ENCODE results near the gene MEPCE.

Gene MEPCE

DNA sequence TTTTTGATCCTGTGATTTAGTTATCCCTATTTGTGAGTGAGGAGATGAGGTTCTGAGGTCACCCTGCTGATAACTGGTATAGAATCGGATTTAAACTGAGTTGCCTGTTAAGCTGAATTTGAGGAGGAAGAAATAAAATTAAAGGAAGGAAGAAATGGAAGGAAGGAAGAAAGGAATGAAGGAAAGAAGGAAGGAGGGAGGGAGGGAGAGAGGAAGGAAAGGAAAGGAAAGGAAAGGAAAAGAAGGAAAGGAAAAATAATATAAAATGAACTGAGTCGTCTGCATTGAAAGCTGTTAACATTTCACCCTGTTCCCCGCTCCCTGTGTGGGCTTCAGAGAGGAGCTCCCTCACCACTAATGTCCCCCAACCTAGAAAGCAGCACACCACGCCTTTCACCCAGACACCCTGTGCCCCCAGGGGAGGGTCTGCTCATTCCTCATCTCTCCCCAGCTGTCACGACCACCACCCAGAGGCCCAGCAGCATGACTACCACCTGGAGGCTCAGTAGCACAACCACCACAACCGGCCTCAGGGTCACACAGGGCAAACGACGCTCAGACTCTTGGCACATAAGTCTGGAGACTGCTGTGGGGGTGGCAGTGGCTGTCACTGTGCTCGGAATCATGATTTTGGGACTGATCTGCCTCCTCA lies 40.1 kb upstream of the MEPCE start:
- no peak for DNase-seq (ENCODE audit: low read depth)
- TF ChIP-seq, protein P1, sequence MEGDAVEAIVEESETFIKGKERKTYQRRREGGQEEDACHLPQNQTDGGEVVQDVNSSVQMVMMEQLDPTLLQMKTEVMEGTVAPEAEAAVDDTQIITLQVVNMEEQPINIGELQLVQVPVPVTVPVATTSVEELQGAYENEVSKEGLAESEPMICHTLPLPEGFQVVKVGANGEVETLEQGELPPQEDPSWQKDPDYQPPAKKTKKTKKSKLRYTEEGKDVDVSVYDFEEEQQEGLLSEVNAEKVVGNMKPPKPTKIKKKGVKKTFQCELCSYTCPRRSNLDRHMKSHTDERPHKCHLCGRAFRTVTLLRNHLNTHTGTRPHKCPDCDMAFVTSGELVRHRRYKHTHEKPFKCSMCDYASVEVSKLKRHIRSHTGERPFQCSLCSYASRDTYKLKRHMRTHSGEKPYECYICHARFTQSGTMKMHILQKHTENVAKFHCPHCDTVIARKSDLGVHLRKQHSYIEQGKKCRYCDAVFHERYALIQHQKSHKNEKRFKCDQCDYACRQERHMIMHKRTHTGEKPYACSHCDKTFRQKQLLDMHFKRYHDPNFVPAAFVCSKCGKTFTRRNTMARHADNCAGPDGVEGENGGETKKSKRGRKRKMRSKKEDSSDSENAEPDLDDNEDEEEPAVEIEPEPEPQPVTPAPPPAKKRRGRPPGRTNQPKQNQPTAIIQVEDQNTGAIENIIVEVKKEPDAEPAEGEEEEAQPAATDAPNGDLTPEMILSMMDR (IDR thresholded peaks at IDR 0.05; ENCODE audit: low read depth, low read length, missing control alignments): no peak
- no peak overlapping the region for H3K4me3 ChIP-seq (ENCODE audit: low read depth, low read length)

DNA sequence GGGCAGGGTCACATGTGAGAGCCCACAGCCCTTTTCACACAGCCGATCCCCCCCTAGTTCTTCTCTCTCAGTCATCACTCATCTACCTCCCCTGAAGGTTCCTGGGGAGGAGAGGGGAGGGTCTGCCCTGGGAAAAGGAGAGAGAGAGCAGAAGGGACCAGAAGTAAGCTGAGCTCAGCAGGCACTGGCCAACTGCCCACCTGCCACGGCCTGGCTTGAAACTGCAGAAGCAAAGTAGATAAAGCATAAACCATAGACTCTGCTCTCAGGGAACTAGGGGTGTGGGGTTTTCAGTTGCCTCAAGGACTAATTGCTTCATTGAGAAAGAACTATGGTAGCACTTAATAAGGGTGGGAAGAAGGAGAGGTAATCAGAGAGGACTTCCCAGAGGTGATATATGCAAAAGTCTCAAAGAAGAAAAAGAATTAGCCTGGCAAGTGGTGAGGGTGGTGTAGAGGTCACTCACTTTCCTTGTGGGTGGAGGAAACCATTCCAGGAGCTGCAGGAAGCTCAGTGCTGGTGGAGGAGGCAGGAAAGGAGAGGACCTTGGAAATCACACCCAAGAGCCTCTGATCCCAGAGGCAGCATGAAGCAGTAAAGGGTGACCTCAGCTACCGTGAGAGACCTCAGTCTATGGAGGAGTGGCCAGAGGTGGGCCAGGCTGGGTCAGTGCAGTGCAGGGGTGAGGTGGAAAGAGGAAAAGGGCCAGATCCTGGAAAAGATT lies 39.2 kb upstream of the MEPCE start:
- TF ChIP-seq, protein P1 (IDR thresholded peaks at IDR 0.05; ENCODE audit: low read depth, low read length, missing control alignments): no peak
- DNase-seq (ENCODE audit: low read depth): no peak
- no peak overlapping the region for H3K4me3 ChIP-seq (ENCODE audit: low read depth, low read length)

DNA sequence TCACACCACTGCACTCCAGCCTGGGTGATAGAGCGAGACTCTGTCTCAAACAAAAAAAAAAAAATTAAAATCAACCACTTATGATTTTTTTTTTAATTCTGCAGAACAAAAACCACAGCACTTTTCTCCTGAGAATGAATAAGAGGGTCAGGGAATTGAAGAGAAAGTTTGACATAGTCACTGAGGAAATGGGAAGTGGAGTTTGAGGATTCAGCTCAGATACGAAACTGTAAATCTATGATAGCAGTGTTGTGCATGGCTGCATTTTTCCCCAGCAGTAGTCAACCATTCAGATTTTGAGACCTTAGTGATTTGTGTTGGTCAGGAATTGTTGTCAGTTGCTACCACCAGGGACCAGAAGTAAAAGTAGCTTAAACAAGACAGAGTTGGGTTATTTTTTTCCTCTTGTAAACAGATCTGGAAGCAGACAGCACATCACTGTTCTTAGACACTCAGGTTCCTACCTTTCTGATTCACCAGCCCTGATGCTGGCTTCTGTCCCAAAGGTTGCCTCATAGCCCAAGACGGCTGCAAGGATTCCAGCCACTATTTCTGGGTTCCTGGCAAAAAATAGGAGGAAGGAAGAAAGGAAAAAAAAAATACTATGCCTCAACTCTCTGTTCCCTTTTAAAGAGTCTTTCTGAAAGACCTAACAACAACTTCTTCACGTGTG lies 36.3 kb upstream of the MEPCE start:
- H3K4me3 ChIP-seq (ENCODE audit: low read depth, low read length): no peak overlapping the region
- no peak for DNase-seq (ENCODE audit: low read depth)
- TF ChIP-seq, protein P1 (IDR thresholded peaks at IDR 0.05; ENCODE audit: low read depth, low read length, missing control alignments): no peak

DNA sequence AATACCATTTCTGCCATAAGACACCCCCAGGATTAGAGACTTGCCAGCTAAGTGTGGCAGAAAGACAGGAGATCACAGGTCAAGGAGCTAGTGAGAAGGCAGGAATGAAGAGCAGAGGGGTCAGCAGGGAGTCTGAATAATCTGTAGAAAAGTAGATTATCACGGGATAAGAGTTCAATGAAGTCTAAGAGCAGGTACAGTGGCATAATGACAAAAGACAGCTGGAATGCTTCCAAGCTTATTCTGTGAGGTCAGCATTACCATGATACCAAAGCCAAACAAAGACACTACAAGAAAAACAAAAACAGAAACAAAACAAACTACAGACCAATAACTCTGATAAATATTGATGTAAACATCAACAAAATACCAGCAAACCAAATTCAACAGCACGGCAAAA lies 35.6 kb upstream of the MEPCE start:
- no peak for DNase-seq (ENCODE audit: low read depth)
- TF ChIP-seq, protein P1 (IDR thresholded peaks at IDR 0.05; ENCODE audit: low read depth, low read length, missing control alignments): no peak
- H3K4me3 ChIP-seq (ENCODE audit: low read depth, low read length): no peak overlapping the region

DNA sequence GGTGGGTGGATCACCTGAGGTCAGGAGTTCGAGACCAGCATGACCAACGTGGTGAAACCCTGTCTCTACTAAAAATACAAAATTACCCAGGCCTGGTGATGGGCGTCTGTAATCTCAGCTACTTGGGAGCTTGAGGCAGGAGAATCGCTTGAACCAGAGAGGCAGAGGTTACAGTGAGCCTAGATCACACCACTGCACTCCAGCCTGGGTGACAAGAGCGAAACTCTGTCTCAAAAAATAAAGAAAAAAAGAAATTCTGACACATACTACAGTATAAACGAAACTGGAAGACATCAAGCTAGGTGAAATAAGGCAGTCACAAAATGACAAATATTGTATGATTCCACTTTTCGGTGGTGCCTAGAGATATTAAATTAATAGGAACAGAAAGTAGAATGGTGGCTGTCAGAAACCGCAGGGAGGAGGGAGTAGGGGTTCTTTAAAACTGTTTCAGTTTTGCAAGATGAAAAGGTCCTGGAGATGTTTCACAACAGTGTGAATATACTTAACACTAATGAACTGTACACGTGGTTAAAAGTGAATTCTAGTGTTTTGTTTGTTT lies 33.1 kb upstream of the MEPCE start:
- peak; percentile 88 for DNase-seq (ENCODE audit: low read depth)
- TF ChIP-seq, protein P1 (IDR thresholded peaks at IDR 0.05; ENCODE audit: low read depth, low read length, missing control alignments): no peak
- no peak overlapping the region for H3K4me3 ChIP-seq (ENCODE audit: low read depth, low read length)

DNA sequence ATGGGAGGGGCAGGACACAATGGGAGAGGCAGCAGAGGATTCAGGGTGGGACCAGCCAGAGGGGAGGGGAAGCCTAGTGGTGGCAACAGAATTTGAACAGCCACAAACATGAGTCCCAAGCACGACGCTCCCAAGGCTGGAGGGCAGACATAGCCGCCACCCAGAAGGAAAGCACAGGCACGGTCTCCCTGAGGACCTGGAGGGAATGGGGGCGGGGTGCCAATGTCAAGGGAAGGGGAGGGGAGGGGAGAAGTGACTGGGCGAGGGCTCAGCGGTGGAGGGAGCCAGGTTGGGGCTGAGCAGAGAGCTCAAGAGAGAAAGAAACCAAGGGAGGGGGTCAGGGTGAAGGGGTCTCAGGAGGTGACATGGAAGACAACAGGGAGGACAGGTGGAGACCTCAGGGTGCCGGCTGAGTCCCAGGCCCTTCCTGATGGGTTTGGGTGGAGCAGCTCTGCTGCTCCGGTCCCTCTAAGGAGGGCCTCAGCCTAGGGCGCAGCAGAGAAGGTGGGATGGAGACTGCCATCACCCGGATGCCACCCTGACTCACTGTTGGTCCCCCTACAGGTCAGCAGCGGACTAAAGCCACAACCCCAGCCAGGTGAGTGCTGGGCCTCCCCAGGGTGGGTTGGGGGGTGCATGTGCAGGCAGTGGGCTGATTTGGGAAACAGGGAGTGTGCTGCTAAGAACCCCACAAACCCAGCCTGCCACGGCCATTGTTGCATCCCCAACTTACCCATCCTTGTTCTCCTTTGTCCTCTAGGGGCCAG lies 32.1 kb upstream of the MEPCE start:
- no peak for DNase-seq (ENCODE audit: low read depth)
- TF ChIP-seq, protein P1 (IDR thresholded peaks at IDR 0.05; ENCODE audit: low read depth, low read length, missing control alignments): peak; percentile 12
- no peak overlapping the region for H3K4me3 ChIP-seq (ENCODE audit: low read depth, low read length)
